OCI-M2 (cell line): ENCODE data around the gene FBXL14.

Experiments used
- DNase-seq: peaks from one replicate; lab custom pipeline; 2025; ENCODE audit not compliant: unreplicated experiment; lab: John Stamatoyannopoulos, UW

FBXL14 gene, protein sequence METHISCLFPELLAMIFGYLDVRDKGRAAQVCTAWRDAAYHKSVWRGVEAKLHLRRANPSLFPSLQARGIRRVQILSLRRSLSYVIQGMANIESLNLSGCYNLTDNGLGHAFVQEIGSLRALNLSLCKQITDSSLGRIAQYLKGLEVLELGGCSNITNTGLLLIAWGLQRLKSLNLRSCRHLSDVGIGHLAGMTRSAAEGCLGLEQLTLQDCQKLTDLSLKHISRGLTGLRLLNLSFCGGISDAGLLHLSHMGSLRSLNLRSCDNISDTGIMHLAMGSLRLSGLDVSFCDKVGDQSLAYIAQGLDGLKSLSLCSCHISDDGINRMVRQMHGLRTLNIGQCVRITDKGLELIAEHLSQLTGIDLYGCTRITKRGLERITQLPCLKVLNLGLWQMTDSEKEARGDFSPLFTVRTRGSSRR

DNA sequence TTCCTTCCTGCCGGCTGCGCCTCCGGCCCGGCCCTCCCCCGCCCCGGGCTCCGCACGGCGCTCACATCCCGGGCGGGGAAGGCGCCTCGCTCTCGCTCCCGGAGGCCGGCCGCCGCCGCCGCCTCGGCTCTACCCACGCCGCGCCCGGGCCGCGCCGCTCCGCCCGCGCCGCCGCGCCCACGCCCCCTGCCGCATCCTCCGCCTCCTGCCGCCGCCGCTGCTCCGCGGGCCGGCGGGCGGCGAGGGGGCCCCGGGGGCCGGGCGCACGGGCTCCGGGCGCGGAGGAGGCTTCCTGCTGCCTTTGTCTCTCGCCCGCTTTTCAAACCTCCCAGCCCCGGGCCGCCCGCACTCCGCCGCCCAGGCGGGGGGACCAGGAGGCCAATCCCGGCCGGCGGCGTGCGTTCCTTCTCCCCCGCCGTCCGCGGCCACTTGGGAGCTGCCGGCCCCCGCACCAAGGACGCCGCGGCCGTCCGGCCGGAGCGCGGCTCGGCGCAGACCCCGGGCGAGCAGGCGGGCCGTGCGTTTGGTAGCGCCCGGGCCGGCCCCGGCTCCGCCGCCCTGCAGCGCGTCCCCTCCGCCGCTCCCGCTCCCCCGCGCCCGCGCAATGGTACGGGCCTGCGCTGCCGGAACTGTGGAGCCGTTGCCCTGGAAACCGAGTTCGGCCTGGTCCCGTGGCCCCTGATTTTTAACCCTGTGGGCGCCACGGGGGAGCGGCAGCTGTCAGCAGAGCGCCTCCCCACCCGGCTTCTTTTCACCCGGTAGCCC is at the start of gene FBXL14:
Gene FBXL14 (minus strand): TSS at position 321 of the 765 bp plus-strand sequence. CDS start 515 bp downstream, outside the sequence.
- no peak for DNase-seq

DNA sequence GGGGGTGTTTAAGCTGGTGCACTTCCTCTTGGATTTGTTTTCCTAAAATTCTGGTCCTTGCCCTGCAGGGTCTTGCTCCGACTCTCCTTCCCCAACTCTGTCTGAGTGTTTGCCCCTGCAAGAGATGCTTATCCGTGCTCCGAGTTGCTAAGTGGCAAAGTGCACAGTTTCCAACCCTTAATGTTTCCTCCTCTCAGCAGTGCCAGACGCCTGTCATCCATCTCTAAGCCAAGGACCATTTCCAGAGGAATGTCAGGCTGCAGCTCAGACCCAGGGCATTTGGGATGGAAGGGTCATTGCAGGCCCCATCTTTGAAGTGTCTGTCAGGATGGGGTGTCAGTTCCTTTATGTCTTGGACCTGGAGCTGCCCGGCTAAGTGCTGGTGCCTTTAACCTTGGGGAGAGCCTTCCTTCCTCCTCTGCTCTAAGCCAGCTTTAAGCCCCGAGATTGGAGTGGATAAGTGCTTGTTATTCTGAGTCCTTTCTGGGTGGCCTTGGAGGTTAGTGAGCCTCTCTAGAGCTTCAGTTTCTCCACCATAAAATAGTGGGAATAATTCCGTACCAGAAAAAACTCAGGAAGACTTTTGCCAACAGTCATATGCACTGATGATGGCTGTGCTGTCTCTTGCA is 49.6 kb upstream of the FBXL14 start:
- no peak for DNase-seq

DNA sequence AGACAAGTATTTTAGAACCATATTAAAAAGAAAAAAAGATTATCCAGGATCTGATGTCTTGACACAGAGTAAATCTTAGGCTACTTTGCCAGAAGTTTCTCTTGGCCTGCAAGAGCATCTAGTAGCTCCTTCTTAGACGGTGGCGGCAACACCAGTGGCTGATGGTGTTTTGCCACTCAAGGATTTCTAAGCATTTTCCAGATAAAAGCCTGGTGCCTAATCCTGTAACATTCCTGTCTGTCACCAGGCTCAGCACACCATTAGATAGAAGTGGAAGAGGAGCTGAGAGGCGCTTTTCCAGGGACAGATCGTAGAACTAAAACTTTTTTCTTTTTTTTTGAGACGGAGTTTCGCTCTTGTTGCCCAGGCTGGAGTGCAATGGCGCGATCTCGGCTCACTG is 48.7 kb upstream of the FBXL14 start:
- DNase-seq: no peak

DNA sequence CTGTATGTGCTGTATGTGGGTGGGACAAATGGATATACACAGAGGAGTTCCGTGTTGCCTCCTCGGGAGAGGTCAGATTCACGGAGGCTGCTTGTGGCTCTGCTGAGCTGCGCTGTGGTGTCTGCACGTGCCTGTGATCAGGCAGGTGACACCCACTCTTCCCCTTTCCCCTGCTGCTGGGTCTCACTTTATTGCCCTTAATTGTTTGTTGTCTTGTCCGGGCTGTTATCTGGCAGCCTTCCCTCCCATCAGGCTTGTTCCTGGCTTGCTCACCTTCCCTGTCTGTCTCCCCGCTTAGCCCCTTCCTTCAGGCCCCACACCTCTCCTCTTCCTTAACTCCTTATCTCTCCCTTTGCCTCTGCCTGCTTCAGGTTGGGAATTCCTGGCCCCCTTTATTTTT is 48.1 kb upstream of the FBXL14 start:
- no peak for DNase-seq

DNA sequence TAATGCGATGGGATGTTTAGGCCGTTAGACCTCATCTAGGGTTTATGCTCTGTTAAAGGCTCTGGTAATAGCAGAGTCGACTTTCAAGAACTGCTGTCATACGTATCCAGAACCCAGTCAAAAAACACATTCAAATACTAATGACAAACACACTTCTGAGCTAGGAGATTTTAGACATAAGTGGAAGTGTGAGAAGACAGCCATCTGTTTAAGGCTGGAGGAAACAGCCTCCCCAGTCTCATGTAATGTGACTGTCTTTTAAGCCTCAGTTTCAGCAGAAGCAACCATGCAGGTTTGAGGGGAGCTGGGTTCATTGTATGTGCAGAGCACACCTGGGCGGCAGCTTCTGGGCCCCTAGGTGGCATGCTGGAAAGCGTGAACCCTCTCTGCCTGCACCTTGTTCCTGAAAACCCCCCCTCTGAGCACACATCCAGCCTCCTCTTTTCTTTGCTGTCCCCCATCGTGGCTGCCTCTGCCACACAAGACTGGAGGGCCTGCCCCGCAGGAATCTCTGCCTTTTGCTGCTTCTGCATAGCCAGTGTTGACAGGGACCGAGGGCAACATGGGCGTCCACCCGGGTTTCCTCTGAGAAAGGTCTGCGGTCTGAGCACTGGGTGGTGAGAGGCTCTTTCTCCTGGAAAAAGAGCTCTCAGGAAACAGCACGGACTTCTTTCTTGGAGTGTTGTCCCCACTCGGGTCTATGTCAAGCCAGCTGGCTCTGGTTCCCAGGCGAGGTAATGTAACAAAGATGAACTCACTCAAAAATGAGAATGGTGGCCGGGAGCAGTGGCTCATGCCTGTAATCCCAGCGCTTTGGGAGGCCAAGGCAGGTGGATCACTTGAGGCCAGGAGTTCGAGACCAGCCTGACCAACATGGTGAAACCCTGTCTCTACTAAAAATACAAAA is 46.2 kb upstream of the FBXL14 start:
- DNase-seq: no peak

DNA sequence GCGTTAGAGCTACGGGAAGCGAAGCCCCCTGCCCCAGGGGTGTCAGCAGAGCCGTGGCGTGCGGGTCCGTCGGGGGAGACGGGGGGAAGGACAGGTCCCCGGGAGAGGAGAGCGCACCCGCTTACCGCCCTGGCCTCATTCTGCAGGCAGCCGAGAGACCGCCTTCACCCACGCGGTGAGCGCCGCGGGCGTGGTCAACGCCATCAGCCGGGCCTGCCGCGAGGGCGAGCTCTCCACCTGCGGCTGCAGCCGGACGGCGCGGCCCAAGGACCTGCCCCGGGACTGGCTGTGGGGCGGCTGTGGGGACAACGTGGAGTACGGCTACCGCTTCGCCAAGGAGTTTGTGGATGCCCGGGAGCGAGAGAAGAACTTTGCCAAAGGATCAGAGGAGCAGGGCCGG is 45.2 kb upstream of the FBXL14 start:
- DNase-seq: no peak

DNA sequence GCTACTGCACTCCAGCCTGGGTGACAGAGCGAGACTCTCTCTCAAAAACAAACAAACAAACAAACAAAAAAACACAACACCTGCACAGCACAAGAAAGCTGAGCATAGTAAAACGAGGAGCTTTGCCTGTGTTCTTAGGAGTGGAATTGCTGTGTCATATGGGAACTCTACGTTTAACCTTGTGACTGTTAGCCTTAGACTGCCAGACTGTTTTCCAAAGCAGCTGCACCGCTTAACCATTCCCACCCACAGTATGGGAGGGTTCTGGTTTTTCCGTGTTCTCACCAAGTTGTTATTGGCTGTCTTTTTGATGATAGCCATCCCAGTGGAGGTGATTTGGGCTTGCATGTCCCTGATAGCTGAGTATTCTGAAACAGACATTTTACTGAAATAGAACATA is 43.8 kb upstream of the FBXL14 start:
- DNase-seq: no peak

DNA sequence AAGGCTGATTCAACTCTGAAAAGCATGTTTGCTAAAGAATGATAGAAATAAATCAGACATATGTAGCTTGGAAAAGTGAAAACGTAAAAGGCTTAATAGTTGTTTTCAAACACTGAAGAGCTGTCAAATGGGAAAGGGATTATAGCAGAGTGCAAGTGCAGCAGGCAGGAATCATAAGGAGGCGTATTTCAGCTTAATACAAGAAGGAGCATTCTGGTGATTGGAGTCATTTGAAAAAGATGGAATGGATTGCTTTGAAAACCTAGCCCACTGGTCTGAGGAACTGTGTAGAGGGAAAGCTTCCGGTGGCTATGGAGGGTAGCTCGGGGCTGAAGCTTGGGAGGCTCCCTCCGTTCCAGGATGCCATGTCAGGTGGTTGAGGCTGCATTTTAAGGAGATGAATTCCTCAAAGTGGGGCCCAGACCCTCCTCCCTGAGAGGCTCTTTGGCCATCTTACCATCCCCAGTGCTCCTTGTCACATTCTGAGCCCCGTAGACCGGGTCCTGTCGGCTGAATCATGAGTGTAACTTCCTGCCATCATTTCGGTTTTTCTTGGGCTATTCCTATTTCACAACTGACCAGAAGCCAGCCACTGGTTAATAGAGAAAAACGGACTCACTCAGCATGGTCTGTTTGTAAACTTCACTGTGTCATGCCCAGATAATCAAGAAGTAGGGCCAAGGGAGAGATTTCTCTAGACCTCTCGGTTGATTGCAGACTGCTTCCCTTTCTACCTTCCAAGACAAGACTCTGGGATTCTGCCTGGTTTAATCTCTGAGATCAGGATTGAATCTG is 41.1 kb upstream of the FBXL14 start:
- DNase-seq: no peak

DNA sequence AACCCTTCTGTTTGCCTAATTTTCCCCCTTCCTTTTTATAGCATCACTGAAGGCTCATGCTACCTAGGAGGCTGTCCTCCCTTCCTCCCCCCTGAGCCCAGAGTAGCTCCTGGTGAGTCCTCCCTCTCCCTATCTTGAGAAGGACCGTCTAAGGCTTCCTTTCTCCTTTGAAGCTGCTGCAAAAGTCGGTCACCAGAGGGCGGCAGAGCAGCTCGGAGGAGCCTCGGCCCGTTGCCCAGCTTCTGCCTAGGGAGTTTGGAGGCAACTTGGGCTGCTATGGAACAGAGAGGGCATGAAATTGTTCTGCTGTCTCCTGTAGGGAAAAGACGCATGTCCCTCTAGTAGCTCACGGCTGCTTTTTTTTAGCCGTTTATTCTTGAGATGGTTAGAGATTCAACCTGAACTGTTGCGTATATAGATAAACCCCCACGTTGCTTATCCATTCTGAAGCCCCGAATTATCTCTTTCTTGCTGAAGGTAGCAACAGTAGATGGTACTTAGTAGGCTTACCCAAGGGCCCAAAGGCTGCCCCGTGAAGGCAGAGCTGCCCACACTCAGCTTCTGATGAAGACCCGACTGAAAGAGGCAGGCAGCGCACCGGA is 40.3 kb upstream of the FBXL14 start:
- DNase-seq: no peak

DNA sequence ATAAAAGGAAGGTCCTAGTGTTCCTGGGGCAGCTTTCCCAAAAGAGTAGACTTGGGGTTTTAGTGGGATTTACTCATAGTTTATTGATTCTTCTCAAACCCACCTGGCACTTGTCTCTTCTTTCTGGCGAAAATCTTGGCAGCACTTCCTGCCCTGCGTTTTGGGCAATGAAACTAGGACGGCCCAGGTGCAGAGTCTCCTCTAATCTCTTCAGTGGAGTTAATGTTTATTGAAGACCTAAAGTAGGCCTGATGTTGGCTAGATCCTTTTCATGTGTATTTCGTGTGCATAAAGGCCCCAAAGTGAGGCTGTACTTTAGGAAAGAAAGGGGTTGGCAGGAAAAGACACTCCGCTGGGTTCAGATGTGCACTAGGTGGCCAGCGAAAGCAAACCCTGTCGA is 39.8 kb upstream of the FBXL14 start:
- DNase-seq: no peak

DNA sequence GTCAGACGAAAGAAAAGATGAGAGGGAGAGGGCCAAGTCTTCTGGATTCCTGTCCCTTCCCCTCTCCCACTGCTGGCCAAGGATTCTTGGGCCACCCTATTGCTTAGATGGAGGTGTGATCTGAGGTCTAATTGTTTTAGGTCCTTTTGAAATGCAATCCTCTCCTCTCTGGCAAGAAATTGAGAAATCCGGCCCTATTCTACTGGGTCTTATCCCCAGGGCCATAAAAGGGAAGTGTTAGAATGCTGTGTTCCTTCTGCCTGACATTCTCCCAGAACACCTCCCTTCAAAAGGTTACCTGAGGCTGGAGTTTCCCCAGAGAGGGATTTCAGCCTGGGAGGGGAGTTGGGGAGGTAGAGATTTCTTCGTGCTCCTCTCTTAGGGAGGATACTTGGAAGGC is 39.1 kb upstream of the FBXL14 start:
- no peak for DNase-seq

DNA sequence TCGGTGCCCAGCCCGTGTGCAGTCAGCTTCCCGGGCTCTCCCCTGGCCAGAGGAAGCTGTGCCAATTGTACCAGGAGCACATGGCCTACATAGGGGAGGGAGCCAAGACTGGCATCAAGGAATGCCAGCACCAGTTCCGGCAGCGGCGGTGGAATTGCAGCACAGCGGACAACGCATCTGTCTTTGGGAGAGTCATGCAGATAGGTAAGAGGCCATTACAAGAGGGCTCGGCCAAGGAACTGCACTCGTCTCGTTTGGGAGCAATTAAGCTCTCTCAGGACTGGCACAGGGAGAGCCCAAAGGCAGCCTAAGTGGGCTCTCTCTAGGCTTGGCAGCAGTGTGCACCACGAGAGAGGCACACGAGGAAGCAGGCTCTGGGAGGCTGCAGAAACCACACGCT is 38.3 kb upstream of the FBXL14 start:
- no peak for DNase-seq

DNA sequence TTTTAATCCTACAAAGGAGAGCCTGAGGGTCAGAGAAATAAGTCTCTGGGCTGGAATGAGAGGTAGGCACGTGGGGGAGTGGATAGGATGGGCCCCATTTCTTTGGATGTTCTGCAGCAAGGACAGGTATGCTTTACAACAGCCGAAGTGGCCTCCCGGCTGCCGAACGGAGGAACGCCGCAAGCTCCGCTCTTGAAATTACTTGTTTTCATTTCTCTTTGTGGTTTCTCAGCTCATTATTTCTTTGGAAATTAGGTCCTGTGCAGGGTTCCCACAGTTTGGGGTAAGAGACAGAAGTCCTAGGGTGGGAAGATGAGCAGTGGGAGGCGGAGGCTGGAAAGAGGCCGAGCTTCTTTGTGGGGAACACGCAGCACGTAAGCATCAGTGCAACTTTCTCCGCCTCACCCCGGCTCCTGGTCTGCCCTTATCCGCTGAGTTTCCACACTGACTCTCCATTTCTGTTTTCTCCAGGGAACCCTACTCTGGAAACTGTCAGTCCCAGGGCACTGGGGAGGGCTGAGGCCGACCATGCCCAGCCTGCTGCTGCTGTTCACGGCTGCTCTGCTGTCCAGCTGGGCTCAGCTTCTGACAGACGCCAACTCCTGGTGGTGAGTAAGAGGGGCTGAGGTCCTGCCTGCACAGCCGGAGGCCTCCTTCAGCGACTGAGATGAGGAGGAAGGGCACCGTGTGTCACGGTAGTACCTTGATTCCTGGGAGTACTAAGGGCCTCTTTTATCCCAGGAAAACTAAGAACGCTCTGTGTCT is 36.6 kb upstream of the FBXL14 start:
- no peak for DNase-seq

DNA sequence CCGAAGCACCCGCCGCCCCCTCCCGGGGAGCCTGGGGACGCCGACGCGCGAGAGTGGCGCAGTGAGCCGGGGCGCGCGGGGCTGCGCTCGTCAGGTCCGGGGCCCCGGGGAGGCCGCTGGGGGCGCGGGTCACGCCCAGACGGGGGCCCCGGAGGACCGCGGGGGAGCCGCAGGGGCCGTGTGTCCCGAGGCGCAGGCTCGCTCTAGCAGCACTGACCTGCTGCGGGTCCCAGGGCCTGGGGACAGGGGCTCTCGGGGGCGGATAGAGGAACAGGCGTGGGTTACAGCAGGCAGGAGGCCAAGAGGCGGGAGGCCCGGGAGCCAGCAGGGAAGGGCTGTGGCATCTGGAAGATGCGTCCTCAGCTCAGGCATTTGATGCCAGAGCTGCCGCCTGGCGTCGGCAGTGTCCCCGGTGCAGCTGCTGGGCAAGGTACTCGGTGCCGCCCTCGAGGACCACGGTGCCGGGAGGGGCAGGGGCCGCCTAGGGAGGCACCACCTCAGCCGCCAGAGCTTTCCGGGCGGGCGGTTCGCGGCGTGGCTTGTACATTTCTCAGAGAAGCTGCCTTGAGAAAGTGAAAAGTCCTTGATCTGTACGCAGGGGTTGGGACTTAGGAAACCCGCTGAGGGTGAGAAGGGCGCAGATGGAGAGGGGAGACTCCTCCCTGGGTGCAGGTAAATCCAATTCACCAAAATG is 35.9 kb upstream of the FBXL14 start:
- DNase-seq: no peak

DNA sequence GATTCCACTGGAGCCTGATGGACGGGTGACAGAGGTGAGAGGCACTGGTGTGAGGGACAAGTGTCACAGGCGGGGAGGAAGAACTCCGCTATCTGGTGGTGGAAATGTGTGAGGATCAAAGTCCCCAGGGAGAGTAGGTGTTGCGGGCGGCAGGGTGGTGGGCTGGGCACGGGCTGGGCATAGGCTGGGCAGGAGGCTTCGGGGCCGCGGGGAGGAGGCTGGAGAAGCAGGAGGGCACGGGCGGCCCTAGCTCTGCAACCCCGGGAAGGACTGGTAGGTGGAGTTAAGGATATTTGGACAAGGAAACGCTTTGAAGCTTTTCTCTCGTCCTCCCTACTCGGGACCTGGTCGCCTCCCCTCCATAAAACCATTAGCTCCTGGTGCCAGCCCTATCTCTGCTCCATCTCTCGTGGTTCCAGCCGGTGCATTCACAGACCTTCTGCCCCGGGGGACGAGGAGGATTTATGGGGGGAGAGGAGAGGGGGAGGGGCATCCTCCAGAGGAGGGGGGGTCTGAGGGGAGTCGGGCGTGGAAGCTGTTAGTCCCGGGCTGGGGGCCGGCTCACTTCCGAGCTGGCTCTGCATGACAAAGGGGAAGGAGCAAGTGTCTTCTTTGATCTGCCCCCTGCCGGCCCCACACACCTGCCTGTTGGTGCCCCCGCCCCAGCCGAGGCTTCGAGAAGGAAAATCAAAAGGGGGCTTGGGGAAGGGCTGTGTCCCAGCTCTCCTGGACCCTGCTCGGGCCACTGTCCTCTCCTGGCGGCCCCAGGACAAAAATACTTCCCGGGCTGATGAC is 35.2 kb upstream of the FBXL14 start:
- DNase-seq: no peak

DNA sequence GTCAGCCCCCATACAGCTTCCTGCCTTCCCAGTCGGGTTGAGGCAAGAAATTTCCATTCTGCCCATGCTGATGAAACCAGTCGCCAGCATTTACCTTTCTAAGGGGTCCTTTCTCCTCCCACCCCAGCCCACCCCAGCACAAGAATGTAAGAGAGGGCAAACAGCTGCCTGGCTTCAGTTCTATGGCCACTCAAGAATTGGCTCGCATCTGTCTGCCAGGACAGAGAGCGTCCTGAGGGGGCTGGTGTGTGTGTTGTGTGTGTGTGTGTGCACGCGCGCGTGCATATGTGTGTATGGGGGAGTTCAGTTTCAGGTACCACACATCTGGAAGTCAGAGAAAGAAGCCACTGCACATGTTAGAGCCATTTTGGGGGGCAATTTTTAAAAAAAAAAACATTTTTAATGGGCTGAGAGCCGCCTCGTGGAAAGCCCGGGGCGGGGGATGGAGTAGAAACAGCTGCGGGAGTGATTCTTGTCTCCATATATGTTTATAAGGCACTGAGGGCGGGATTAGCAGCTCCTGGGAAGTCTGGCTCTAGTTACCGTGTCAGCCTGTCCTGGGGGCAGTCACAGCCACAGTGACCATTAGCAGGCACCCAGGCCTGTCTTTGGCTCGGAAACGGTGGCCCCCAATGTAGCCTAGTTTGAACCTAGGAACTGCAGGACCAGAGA is 34.4 kb upstream of the FBXL14 start, which contains the start of gene WNT5B:
Gene WNT5B (plus strand): TSS at position 566 of the 672 bp plus-strand sequence. CDS start 2,124 bp downstream, outside the sequence.
- DNase-seq: no peak

DNA sequence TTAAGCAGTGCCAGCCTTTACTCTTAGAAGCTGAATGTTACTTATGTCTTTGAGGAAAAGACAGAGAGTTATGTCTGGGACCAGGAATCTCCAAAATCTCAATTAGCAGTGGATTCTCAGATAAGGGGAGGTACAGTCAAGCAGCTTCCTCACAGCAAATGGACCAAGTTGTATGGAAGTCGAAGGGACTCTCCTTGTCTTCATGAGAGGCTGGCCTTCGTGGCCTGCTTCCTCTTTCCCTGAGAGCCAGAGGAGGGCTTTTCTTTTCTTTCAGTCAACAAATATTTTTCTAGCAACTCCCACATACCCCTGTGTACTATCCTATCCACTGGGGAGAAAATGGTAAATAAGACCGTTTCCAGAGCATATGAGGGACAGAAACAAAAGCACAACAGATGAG is 28.0 kb upstream of the FBXL14 start:
- no peak for DNase-seq
